GM12801 (cell line): ENCODE measurements around the gene TMEM120B.

Experiments used
- CTCF ChIP-seq: IDR thresholded peaks from one replicate; pipeline ENCODE4 v1.5.1; 2011; ENCODE audit warnings: control low read depth; ENCODE audit not compliant: insufficient read length; ENCODE audit errors: extremely low read depth

TMEM120B gene

GRCh38 chr12:121724925-121725324 is 12.4 kb downstream of the TMEM120B start:
- no peak for TF ChIP-seq CTCF

GRCh38 chr12:121725423-121725822 is 12.9 kb downstream of the TMEM120B start:
- no peak for TF ChIP-seq CTCF

GRCh38 chr12:121729021-121729420 is 16.5 kb downstream of the TMEM120B start:
- no peak for TF ChIP-seq CTCF

GRCh38 chr12:121731473-121731872 is 18.9 kb downstream of the TMEM120B start:
- TF ChIP-seq CTCF, result no peak

- TF ChIP-seq CTCF, result no peak
These were observed 21.3 kb downstream of the TMEM120B start for GRCh38 chr12:121733849-121734248.

- no peak for TF ChIP-seq CTCF
These were observed 25.8 kb downstream of the TMEM120B start for GRCh38 chr12:121738340-121738858.

GRCh38 chr12:121740847-121741246 is 28.3 kb downstream of the TMEM120B start:
- TF ChIP-seq CTCF, result no peak

- TF ChIP-seq CTCF, result no peak
These were observed 29.2 kb downstream of the TMEM120B start for GRCh38 chr12:121741743-121742142.
